SK-N-SH (cell line): Measurements from ENCODE around the gene APBA2. TPM values are rescaled to one million over a fixed set of nuclear protein-coding genes. Genes with fewer than 3 reads are reported as not detected.

Source experiments
- CTCF ChIA-PET: fragments of 300-600, 350-600 bp; formaldehyde crosslinking; extraction: SDS; loops from one replicate; lab custom pipeline; 2021; lab: Yijun Ruan, JAX
- POLR2A ChIA-PET: fragments of 350-600 bp; sonication (Branson Sonifier 250); formaldehyde crosslinking; extraction: SDS; loops from one replicate; lab custom pipeline; 2020; ENCODE audit warnings: antibody characterized with exemption, inconsistent platforms; lab: Yijun Ruan, JAX
- DNase-seq: peaks from one replicate; pipeline ENCODE4 v3.0.0; 2012
- H2AFZ ChIP-seq: fragments of 200-600 bp; sonication (generic); 2 replicates; pipeline ENCODE4 v1.8.1; 2016; ENCODE audit warnings: antibody characterized with exemption, mild to moderate bottlenecking, low read depth
- H3F3A ChIP-seq: fragments of 200-600 bp; sonication (generic); replicated peaks from 2 replicates; pipeline ENCODE3; 2016; ENCODE audit warnings: antibody characterized with exemption, mild to moderate bottlenecking; ENCODE audit not compliant: insufficient read depth
- H3K27ac ChIP-seq, 2 experiments: fragments of 200-500 bp in 1 of 2; fragments of 200-600 bp in 1 of 2; sonication (Bioruptor generic) in 1 of 2; sonication (generic), shearing (Covaris generic) in 1 of 2; 2 replicates each; pipeline versions ENCODE4 v1.5.1 to v1.6.1; 2014 to 2016; ENCODE audit warnings: low read depth in 2 of 2, inconsistent platforms in 1 of 2, low read length in 1 of 2, mild to moderate bottlenecking in 1 of 2, mixed read lengths in 1 of 2
- H3K27me3 ChIP-seq: fragments of 200-600 bp; sonication (generic), shearing (Covaris generic); 2 replicates; pipeline ENCODE4 v1.6.1; 2016; ENCODE audit warnings: mixed run types; ENCODE audit not compliant: insufficient read depth
- H3K36me3 ChIP-seq, 2 experiments: fragments of 200-500 bp in 1 of 2; fragments of 200-600 bp in 1 of 2; sonication (Bioruptor generic) in 1 of 2; sonication (generic) in 1 of 2; replicated peaks in 1 of 2; 2 replicates each; pipeline versions ENCODE3 to v1.5.1; 2014 to 2016; ENCODE audit warnings: low read length in 1 of 2, mild to moderate bottlenecking in 1 of 2; ENCODE audit not compliant: insufficient read depth in 2 of 2, control insufficient read depth in 1 of 2
- H3K4me1 ChIP-seq, 2 experiments: fragments of 200-500 bp in 1 of 2; fragments of 200-600 bp in 1 of 2; sonication (Bioruptor generic) in 1 of 2; sonication (generic), shearing (Covaris generic) in 1 of 2; 2 replicates each; pipeline versions ENCODE4 v1.5.1 to v1.6.1; 2014 to 2016; ENCODE audit warnings: low read depth in 1 of 2, low read length in 1 of 2, mixed run types in 1 of 2; ENCODE audit not compliant: insufficient read depth in 2 of 2, control insufficient read depth in 1 of 2
- H3K4me2 ChIP-seq: fragments of 200-600 bp; sonication (generic), shearing (Covaris generic); 2 replicates; pipeline ENCODE4 v1.6.1; 2017; ENCODE audit warnings: mixed run types
- H3K4me3 ChIP-seq, 2 experiments: fragments of 200-500 bp in 1 of 2; fragments of 200-600 bp in 1 of 2; sonication (Bioruptor generic) in 1 of 2; sonication (generic), shearing (Covaris generic) in 1 of 2; 2 replicates each; pipeline versions ENCODE4 v1.5.1 to v1.8.1; 2014 to 2016; ENCODE audit warnings: low read depth in 2 of 2, inconsistent platforms in 1 of 2, low read length in 1 of 2, mild to moderate bottlenecking in 1 of 2, mixed read lengths in 1 of 2, moderate library complexity in 1 of 2
- H3K79me2 ChIP-seq: fragments of 200-600 bp; sonication (generic); 2 replicates; pipeline ENCODE4 v1.8.1; 2017; ENCODE audit warnings: mild to moderate bottlenecking; ENCODE audit not compliant: insufficient read depth
- H3K9ac ChIP-seq: fragments of 200-600 bp; sonication (generic); 2 replicates; pipeline ENCODE4 v1.6.1; 2017; ENCODE audit warnings: mixed run types
- H3K9me2 ChIP-seq: fragments of 200-600 bp; sonication (generic); 2 replicates; pipeline ENCODE4 v1.6.1; 2017; ENCODE audit warnings: mixed run types
- H3K9me3 ChIP-seq: fragments of 200-600 bp; sonication (generic); 2 replicates; pipeline ENCODE4 v1.6.1; 2017; ENCODE audit warnings: mixed run types, mild to moderate bottlenecking, moderate library complexity
- H4K20me1 ChIP-seq: fragments of 200-600 bp; sonication (generic); 2 replicates; pipeline ENCODE4 v1.6.1; 2017; ENCODE audit warnings: mild to moderate bottlenecking, mixed run types; ENCODE audit not compliant: insufficient read depth
- CHD2 ChIP-seq: fragments of 150-350 bp; IDR thresholded peaks from 2 replicates; pipeline ENCODE4 v1.6.1; 2018; ENCODE audit warnings: low read length; ENCODE audit not compliant: partially characterized antibody
- EZH2phosphoT487 ChIP-seq: fragments of 200-600 bp; sonication (generic); IDR thresholded peaks from 2 replicates; pipeline ENCODE4 v1.6.1; 2017; ENCODE audit warnings: low read depth, mixed run types, mild to moderate bottlenecking, antibody characterized with exemption, moderate library complexity, borderline replicate concordance
- FOSL2 ChIP-seq: IDR thresholded peaks from 2 replicates; pipeline ENCODE4 v1.4.0; 2012; ENCODE audit warnings: low read depth, mild to moderate bottlenecking, moderate library complexity, borderline replicate concordance
- MXI1 ChIP-seq: IDR thresholded peaks from 2 replicates; pipeline ENCODE4 v1.6.1; 2012; ENCODE audit warnings: mild to moderate bottlenecking, low read depth, low read length, improper control_type of control experiment
- POLR2AphosphoS5 ChIP-seq: IDR thresholded peaks from 2 replicates; pipeline ENCODE4 v1.6.1; 2012; ENCODE audit warnings: low read depth, low read length
- RAD21 ChIP-seq: IDR thresholded peaks from 2 replicates; pipeline ENCODE4 v1.6.1; 2012; ENCODE audit warnings: mild to moderate bottlenecking, low read length
- RCOR1 ChIP-seq: fragments of 150-350 bp; IDR thresholded peaks from 2 replicates; pipeline ENCODE4 v1.6.1; 2017; ENCODE audit warnings: antibody characterized with exemption, low read length
- REST ChIP-seq: IDR thresholded peaks from 2 replicates; pipeline ENCODE4 v1.6.1; 2012; ENCODE audit warnings: mild to moderate bottlenecking, low read depth, low read length, moderate library complexity
- RXRA ChIP-seq: IDR thresholded peaks from 2 replicates; pipeline ENCODE4 v1.4.0; 2012; ENCODE audit warnings: low read depth, mild to moderate bottlenecking, borderline replicate concordance
- SMC3 ChIP-seq: IDR thresholded peaks from 2 replicates; pipeline ENCODE4 v1.6.1; 2012; ENCODE audit warnings: low read depth, low read length, improper control_type of control experiment
- YY1 ChIP-seq: IDR thresholded peaks from 2 replicates; pipeline ENCODE4 v1.4.0; 2012; ENCODE audit warnings: low read depth, mild to moderate bottlenecking
- WGBS: methylation state at CpG from one replicate; pipeline ENCODE4 v1.1.6; 2017; ENCODE audit warnings: low lambda C conversion rate; 5-methylcytosine and 5-hydroxymethylcytosine counted together
- polyA plus RNA-seq, 3 experiments: library from polyadenylated mRNA; depleted of rRNA; stranded (reverse); fragments of >200 nt; gene quantifications; 2 replicates each; pipeline ENCODE4 v1.2.3, GENCODE V29; 2012
- TF ChIP-seq, protein P1 (sequence below): IDR thresholded peaks from 2 replicates; pipeline ENCODE4 v1.4.0; 2012; ENCODE audit warnings: low read depth, borderline replicate concordance
- TF ChIP-seq, protein P2 (sequence below): fragments of 200-600 bp; sonication (generic); IDR thresholded peaks from 2 replicates; pipeline ENCODE4 v1.6.1; 2017; ENCODE audit warnings: antibody characterized with exemption, mild to moderate bottlenecking, moderate library complexity

The APBA2 gene
- polyA plus RNA-seq, 1 of the 3 experiments (the other 2 are of a cell fraction), result 12.7 TPM

- H2AFZ ChIP-seq, result no peak overlapping the region
- DNase-seq, result no peak
- H3K36me3 ChIP-seq, result no peaks in the 10 kb centered on the region
- H4K20me1 ChIP-seq, result no peaks in the 10 kb centered on the region
- TF ChIP-seq MXI1 (no peak), FOSL2 (no peak), YY1 (no peak), REST (no peak), POLR2AphosphoS5 (no peak), CHD2 (no peak), RCOR1 (no peak), RXRA (no peak), RAD21 (no peak), EZH2phosphoT487 (no peak), SMC3 (no peak)
- TF ChIP-seq, protein P1, sequence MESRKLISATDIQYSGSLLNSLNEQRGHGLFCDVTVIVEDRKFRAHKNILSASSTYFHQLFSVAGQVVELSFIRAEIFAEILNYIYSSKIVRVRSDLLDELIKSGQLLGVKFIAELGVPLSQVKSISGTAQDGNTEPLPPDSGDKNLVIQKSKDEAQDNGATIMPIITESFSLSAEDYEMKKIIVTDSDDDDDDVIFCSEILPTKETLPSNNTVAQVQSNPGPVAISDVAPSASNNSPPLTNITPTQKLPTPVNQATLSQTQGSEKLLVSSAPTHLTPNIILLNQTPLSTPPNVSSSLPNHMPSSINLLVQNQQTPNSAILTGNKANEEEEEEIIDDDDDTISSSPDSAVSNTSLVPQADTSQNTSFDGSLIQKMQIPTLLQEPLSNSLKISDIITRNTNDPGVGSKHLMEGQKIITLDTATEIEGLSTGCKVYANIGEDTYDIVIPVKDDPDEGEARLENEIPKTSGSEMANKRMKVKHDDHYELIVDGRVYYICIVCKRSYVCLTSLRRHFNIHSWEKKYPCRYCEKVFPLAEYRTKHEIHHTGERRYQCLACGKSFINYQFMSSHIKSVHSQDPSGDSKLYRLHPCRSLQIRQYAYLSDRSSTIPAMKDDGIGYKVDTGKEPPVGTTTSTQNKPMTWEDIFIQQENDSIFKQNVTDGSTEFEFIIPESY, result no peak
- TF ChIP-seq, protein P2, sequence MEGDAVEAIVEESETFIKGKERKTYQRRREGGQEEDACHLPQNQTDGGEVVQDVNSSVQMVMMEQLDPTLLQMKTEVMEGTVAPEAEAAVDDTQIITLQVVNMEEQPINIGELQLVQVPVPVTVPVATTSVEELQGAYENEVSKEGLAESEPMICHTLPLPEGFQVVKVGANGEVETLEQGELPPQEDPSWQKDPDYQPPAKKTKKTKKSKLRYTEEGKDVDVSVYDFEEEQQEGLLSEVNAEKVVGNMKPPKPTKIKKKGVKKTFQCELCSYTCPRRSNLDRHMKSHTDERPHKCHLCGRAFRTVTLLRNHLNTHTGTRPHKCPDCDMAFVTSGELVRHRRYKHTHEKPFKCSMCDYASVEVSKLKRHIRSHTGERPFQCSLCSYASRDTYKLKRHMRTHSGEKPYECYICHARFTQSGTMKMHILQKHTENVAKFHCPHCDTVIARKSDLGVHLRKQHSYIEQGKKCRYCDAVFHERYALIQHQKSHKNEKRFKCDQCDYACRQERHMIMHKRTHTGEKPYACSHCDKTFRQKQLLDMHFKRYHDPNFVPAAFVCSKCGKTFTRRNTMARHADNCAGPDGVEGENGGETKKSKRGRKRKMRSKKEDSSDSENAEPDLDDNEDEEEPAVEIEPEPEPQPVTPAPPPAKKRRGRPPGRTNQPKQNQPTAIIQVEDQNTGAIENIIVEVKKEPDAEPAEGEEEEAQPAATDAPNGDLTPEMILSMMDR, result no peak
- no peak overlapping the region for H3K9ac ChIP-seq
- no peak overlapping the region for H3K4me3 ChIP-seq
- POLR2A ChIA-PET, result no interaction called here
- H3K27ac ChIP-seq, result no peak overlapping the region
- no peaks in the 10 kb centered on the region for H3K9me3 ChIP-seq
- CTCF ChIA-PET, result interaction anchor here (1.1 to 2.4 kb wide), 4 partner anchors 9 to 29 kb away, joined by 3 to 10 read pairs (median 5); no protein-coding TSS in a partner anchor
- WGBS, result 87% methylated on average over 9 of the region's 9 CpGs
- H3K4me2 ChIP-seq, result no peak overlapping the region
- no peaks in the 10 kb centered on the region for H3K9me2 ChIP-seq
- peaks cover 0 to 4% of the 10 kb centered on the region in 2 experiments; a peak in 1 of 4 replicates for H3K4me1 ChIP-seq
- no peaks in the 10 kb centered on the region for H3F3A ChIP-seq
- no peaks in the 10 kb centered on the region for H3K79me2 ChIP-seq
- H3K27me3 ChIP-seq, result no peaks in the 10 kb centered on the region
Observed at GRCh38 chr15:29110733-29111132, 225.0 kb downstream of the APBA2 start.
